Endodermal cell (in vitro differentiated cells): ENCODE results near the gene RPL7L1. TPM values are rescaled to one million over a fixed set of nuclear protein-coding genes. Genes with fewer than 3 reads are reported as not detected.
"Not testable (repeated sequence)": the region's sequence is repeated elsewhere in the genome, so short reads cannot be mapped to it uniquely, and the experiment has no call there.

ENCODE experiments used
- DNase-seq: peaks from one replicate; pipeline ENCODE4 v3.0.0-alpha.2; 2017
- H3K27ac ChIP-seq: 2 replicates; pipeline ENCODE4 v1.5.1; 2013; ENCODE audit warnings: mild to moderate bottlenecking, low read depth, low read length, moderate library complexity
- H3K27me3 ChIP-seq: 2 replicates; pipeline ENCODE4 v1.6.1; 2013; ENCODE audit warnings: mild to moderate bottlenecking, low read length, moderate library complexity; ENCODE audit not compliant: insufficient read depth, control insufficient read depth, poor library complexity, severe bottlenecking
- H3K36me3 ChIP-seq: 2 replicates; pipeline ENCODE4 v1.7.0; 2013; ENCODE audit warnings: mild to moderate bottlenecking, low read length, moderate library complexity; ENCODE audit not compliant: control insufficient read depth, insufficient read depth
- H3K4me1 ChIP-seq: one replicate; pipeline ENCODE4 v1.7.0; 2013; ENCODE audit warnings: low read length; ENCODE audit not compliant: control insufficient read depth, insufficient read depth
- H3K4me3 ChIP-seq: 2 replicates; pipeline ENCODE4 v1.5.1; 2013; ENCODE audit warnings: mild to moderate bottlenecking, low read length, moderate library complexity
- H3K9ac ChIP-seq: 2 replicates; pipeline ENCODE4 v1.6.1; 2013; ENCODE audit warnings: mild to moderate bottlenecking, low read length, moderate library complexity; ENCODE audit not compliant: poor library complexity, severe bottlenecking; ENCODE audit errors: extremely low read depth
- H3K9me3 ChIP-seq: 2 replicates; pipeline ENCODE4 v1.6.1; 2013; ENCODE audit warnings: mild to moderate bottlenecking, low read length, moderate library complexity; ENCODE audit not compliant: control insufficient read depth
- H3K27ac Mint-ChIP-seq: 2 replicates; pipeline ENCODE4 v1.8.0; 2020; ENCODE audit warnings: mixed read lengths
- H3K27me3 Mint-ChIP-seq: 2 replicates; pipeline ENCODE4 v1.8.0; 2021; ENCODE audit warnings: mild to moderate bottlenecking, mixed read lengths; ENCODE audit not compliant: insufficient read depth
- H3K36me3 Mint-ChIP-seq: 2 replicates; pipeline ENCODE4 v1.8.0; 2020; ENCODE audit warnings: low read depth, mixed read lengths
- H3K4me1 Mint-ChIP-seq: 2 replicates; pipeline ENCODE4 v1.8.0; 2020; ENCODE audit warnings: mixed read lengths
- H3K4me3 Mint-ChIP-seq: 2 replicates; pipeline ENCODE4 v1.8.0; 2020; ENCODE audit warnings: mild to moderate bottlenecking, moderate library complexity, mixed read lengths
- H3K9me3 Mint-ChIP-seq: 2 replicates; pipeline ENCODE4 v1.8.0; 2020; ENCODE audit warnings: mild to moderate bottlenecking, mixed read lengths
- WGBS, 2 experiments: methylation state at CpG; one replicate each; pipeline versions ENCODE4 v1.1.5 to v1.1.7; 2013; ENCODE audit warnings: missing lambda C conversion rate in 2 of 2, mixed read lengths in 1 of 2; ENCODE audit not compliant: insufficient coverage in 1 of 2, insufficient read length in 1 of 2; 5-methylcytosine and 5-hydroxymethylcytosine counted together
- total RNA-seq, 2 donors: library from RNA; stranded (reverse); fragmentation: NEBNext Ultra II Directional in 1 of 2; extraction: Animal tissue kit (Norgen Biotek cat#: 25700) in 1 of 2; gene quantifications; 2 replicates in 1 of 2; 3 replicates in 1 of 2; pipeline ENCODE4 v1.2.1, GENCODE V29; 2021
- TF ChIP-seq, protein P1 (sequence below): fragments of 200-600 bp; sonication (generic); conservative IDR thresholded peaks from 2 replicates; pipeline ENCODE4 v1.5.0; 2021; ENCODE audit warnings: antibody characterized with exemption, mild to moderate bottlenecking

Gene RPL7L1
- total RNA-seq, 2 donors from 2014 or later, result 112 to 114 TPM

DNA sequence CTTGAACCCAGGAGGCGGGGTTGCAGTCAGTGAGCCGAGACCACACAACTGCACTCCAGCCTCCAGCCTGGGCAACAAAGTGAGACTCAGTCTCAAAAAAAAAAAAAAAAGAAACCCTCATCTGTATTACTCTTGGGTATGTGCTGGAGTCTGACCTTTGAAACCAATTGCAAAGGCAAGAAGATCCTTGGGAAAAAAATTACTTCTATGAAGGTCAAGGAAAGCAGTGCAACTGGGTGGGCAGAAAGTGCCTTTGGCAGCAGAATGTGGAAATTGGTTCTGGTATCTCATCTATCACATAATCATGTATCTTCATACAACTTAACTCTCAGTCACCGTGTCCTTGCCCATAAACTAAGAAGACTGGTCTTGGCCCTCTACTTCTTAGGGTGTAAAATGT is 7.7 kb upstream of the RPL7L1 start:
- TF ChIP-seq, protein P1, sequence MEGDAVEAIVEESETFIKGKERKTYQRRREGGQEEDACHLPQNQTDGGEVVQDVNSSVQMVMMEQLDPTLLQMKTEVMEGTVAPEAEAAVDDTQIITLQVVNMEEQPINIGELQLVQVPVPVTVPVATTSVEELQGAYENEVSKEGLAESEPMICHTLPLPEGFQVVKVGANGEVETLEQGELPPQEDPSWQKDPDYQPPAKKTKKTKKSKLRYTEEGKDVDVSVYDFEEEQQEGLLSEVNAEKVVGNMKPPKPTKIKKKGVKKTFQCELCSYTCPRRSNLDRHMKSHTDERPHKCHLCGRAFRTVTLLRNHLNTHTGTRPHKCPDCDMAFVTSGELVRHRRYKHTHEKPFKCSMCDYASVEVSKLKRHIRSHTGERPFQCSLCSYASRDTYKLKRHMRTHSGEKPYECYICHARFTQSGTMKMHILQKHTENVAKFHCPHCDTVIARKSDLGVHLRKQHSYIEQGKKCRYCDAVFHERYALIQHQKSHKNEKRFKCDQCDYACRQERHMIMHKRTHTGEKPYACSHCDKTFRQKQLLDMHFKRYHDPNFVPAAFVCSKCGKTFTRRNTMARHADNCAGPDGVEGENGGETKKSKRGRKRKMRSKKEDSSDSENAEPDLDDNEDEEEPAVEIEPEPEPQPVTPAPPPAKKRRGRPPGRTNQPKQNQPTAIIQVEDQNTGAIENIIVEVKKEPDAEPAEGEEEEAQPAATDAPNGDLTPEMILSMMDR, result no peak
- WGBS, 2 experiments, result 96% methylated on average over 3 of the region's 3 CpGs; no CpG with 5 or more reads in 1 of the 2 experiments
- no peaks in the 10 kb centered on the region for H3K27me3 ChIP-seq
- H3K27ac Mint-ChIP-seq, result peak overlapping the region; percentile 68
- H3K4me3 Mint-ChIP-seq, result no peak overlapping the region
- H3K27me3 Mint-ChIP-seq, result no peaks in the 10 kb centered on the region
- peaks cover 5% of the 10 kb centered on the region for H3K4me1 Mint-ChIP-seq
- H3K9ac ChIP-seq, result no peak overlapping the region
- no peaks in the 10 kb centered on the region for H3K9me3 ChIP-seq
- H3K36me3 ChIP-seq, result peaks cover 13% of the 10 kb centered on the region
- no peaks in the 10 kb centered on the region for H3K9me3 Mint-ChIP-seq
- no peak for DNase-seq
- no peaks in the 10 kb centered on the region for H3K4me1 ChIP-seq
- H3K36me3 Mint-ChIP-seq, result peaks cover 4% of the 10 kb centered on the region
- H3K27ac ChIP-seq, result no peak overlapping the region
- H3K4me3 ChIP-seq, result no peak overlapping the region

DNA sequence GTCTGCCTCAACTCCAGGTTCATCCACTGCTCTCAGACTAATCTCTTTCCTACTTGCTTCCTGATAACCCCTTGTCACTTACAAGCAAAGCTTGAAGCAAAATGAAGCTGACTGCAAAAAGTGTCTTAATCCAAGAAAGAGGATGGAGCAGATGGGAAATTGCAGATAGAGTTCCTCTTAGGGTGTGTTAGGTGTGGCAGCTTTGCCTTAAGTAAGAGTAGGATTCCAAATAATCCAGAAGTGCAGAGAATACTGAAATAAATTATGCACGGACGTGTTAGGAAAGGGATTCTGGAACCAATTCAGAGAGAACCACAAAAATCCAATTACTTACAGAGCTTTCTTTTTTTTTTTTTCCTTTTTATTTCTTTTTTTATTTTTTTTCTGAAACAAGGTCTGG is 6.1 kb upstream of the RPL7L1 start:
- Mint-ChIP-seq H3K27ac (no peak overlapping the region), H3K36me3 (peaks cover 2% of the 10 kb centered on the region), H3K27me3 (no peaks in the 10 kb centered on the region), H3K9me3 (no peaks in the 10 kb centered on the region), H3K4me1 (peaks cover 4% of the 10 kb centered on the region), H3K4me3 (no peak overlapping the region)
- Histone ChIP-seq H3K9me3 (no peaks in the 10 kb centered on the region), H3K27me3 (no peaks in the 10 kb centered on the region), H3K4me3 (no peak overlapping the region), H3K4me1 (no peaks in the 10 kb centered on the region), H3K9ac (no peak overlapping the region), H3K27ac (no peak overlapping the region), H3K36me3 (no peaks in the 10 kb centered on the region)
- 96% methylated on average over 2 of the region's 2 CpGs; no CpG with 5 or more reads in 1 of the 2 experiments for WGBS, 2 experiments
- TF ChIP-seq, protein P1, result no peak
- DNase-seq, result no peak

DNA sequence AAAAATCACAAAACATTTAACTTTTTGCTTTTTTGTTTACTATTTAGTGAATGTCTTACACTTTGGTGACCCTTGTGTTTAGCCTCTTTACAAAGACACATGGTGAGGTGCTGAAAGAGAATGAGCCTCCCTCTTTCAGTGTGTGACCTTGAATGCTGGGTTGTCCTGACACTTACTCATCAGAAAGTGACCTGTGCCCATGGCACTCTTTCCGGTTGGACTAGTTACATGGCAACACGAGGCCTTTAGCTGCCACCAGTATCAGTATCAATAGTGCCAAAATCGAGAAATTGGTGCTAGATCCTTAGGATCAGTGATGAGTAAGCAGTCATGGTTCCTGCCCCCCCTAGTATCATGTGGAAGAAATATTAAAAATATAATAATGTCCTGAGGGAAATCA is 1.7 kb upstream of the RPL7L1 start:
- Mint-ChIP-seq H3K36me3 (peaks cover 5% of the 10 kb centered on the region), H3K27me3 (no peaks in the 10 kb centered on the region), H3K4me1 (peaks cover 4% of the 10 kb centered on the region), H3K9me3 (no peaks in the 10 kb centered on the region), H3K4me3 (no peak overlapping the region), H3K27ac (no peak overlapping the region)
- TF ChIP-seq, protein P1, result no peak
- Histone ChIP-seq H3K9me3 (no peaks in the 10 kb centered on the region), H3K27ac (no peak overlapping the region), H3K9ac (no peak overlapping the region), H3K36me3 (peaks cover 3% of the 10 kb centered on the region), H3K4me1 (no peaks in the 10 kb centered on the region), H3K4me3 (no peak overlapping the region), H3K27me3 (no peaks in the 10 kb centered on the region)
- DNase-seq, result no peak
- WGBS, 2 experiments, result 89 to 93% methylated on average over 3 of the region's 3 CpGs

DNA sequence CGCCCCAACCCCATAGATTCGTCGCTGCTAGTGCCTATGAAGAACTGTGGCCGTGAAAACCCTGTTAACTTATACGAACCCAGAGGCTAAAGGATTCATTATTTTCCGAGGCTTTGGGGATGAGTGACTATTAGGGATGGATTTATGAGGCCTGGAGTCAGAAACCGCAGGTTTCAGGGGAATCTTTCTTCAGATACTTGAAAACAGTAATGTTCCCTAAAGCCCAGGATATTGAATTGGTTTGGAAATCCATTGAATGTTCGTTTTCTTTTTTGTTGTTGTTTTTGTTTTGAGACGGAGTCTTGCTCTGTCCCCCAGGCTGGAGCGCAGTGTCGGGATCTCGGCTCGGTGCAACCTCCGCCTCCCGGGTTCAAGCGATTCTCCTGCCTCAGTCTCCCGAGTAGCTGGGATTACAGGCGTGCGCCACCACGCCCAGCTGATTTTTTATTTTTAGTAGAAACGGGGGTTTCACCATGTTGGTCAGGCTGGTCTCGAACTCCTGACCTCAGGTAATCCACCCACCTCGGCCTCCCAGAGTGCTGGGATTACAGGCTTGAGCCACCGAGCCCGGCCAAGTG is 913 bp downstream of the RPL7L1 start:
- H3K4me3 ChIP-seq, result peak overlapping the region; percentile 96
- Mint-ChIP-seq H3K4me3 (peak overlapping the region; percentile 100), H3K36me3 (peaks cover 31% of the 10 kb centered on the region), H3K27ac (peak overlapping the region; percentile 99)
- H3K27me3 Mint-ChIP-seq, H3K27me3 ChIP-seq, H3K9me3 Mint-ChIP-seq, H3K4me1 ChIP-seq, H3K9me3 ChIP-seq, DNase-seq, H3K4me1 Mint-ChIP-seq: not testable (repeated sequence)
- peak overlapping the region; percentile 97 for H3K27ac ChIP-seq
- 28 to 31% methylated on average over 15 to 25 of the region's 25 CpGs for WGBS, 2 experiments
- H3K9ac ChIP-seq, result peak overlapping the region; percentile 95
- H3K36me3 ChIP-seq, result peaks cover 29% of the 10 kb centered on the region

DNA sequence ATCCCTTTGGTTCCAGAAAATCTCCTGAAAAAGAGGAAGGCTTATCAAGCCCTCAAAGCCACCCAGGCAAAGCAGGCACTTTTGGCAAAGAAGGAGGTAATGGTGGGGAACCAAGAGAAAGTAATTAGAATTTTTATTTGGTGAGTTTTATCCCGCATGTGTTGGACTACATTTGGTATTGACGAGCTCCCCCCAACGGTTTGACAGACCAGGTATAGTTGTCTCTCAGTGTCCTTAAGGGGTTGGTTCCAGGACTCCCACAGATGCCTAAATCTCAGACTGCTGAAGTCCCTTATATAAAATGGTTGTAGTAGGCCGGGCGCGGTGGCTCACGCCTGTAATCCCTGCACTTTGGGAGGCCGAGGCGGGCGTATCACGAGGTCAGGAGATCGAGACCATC is 1.5 kb downstream of the RPL7L1 start:
- H3K36me3 Mint-ChIP-seq, result peaks cover 36% of the 10 kb centered on the region
- 88 to 92% methylated on average over 10 to 12 of the region's 12 CpGs for WGBS, 2 experiments

More for the DNA sequence above, 1.5 kb downstream of the RPL7L1 start:
- H3K27ac ChIP-seq, H3K27me3 Mint-ChIP-seq, DNase-seq, H3K9me3 ChIP-seq, H3K4me1 Mint-ChIP-seq, H3K9me3 Mint-ChIP-seq, H3K27me3 ChIP-seq, H3K4me1 ChIP-seq: not testable (repeated sequence)
- Histone ChIP-seq H3K9ac (peak overlapping the region; percentile 95), H3K4me3 (peak overlapping the region; percentile 96), H3K36me3 (peaks cover 35% of the 10 kb centered on the region)
- Mint-ChIP-seq H3K4me3 (peak overlapping the region; percentile 100), H3K27ac (peak overlapping the region; percentile 99)
